GM23248 (cell line): ENCODE results near the gene CD300LF.

Experiments
- EZH2 ChIP-seq: fragments of 200-600 bp; sonication (generic); IDR thresholded peaks from 2 replicates; pipeline ENCODE4 v1.6.1; 2018; ENCODE audit warnings: antibody characterized with exemption, mild to moderate bottlenecking; ENCODE audit not compliant: insufficient read depth, poor library complexity, severe bottlenecking
- EZH2phosphoT487 ChIP-seq: fragments of 200-600 bp; sonication (generic); IDR thresholded peaks from 2 replicates; pipeline ENCODE4 v1.6.1; 2018; ENCODE audit warnings: antibody characterized with exemption, moderate library complexity, mild to moderate bottlenecking, low read depth; ENCODE audit not compliant: insufficient read depth

DNA sequence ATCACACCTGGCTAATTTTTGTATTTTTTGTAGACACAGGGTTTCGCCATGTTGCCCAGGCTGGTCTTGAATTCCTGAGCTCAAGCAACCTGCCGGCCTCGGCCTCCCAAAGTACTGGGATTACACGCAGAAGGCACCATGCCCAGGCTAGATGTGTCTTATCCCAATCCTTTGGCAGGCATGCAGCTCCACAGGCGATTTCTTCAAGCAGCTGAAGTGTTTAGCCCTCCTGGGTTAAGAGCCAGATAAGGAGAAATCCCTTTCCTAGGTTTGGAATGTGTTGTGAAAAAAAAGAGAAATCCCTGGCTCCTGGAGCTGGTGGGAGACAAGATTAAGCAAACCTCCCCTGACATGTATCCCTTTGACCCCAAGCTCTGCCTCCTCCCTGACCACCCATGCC lies 33.7 kb upstream of the CD300LF start:
- TF ChIP-seq EZH2 (no peak), EZH2phosphoT487 (no peak)
